Thoracic aorta (tissue), 2 donors: Measurements from ENCODE around the gene ABCD1. TPM values are rescaled to one million over a fixed set of nuclear protein-coding genes. Genes with fewer than 3 reads are reported as not detected.

Experiments
- ATAC-seq: fragments of 150-250 bp; one replicate; pipeline ENCODE4 v1.8.0; 2017; ENCODE audit warnings: low read depth; ENCODE audit not compliant: insufficient number of reproducible peaks, low FRiP score
- DNase-seq: peaks from one replicate; pipeline ENCODE4 v3.0.0-alpha.2; 2020; ENCODE audit warnings: low spot score
- H3K27ac ChIP-seq, 2 donors: fragments of 200-600 bp; sonication (generic); 1 replicate in 1 of 2; 2 replicates in 1 of 2; pipeline ENCODE4 v1.5.1; 2016; ENCODE audit warnings: mild to moderate bottlenecking in 2 of 2, moderate library complexity in 2 of 2
- H3K27me3 ChIP-seq: fragments of 200-600 bp; sonication (generic); replicated peaks from 2 replicates; pipeline ENCODE4 v1.6.0; 2016; ENCODE audit warnings: mild to moderate bottlenecking; ENCODE audit not compliant: insufficient read depth
- H3K36me3 ChIP-seq: fragments of 200-600 bp; sonication (generic); one replicate; pipeline ENCODE4 v1.5.1; 2016
- H3K4me1 ChIP-seq, 2 donors: fragments of 200-600 bp; sonication (generic); 1 replicate in 1 of 2; 2 replicates in 1 of 2; pipeline versions ENCODE4 v1.5.1 to v1.6.0; 2016; ENCODE audit warnings: low read depth in 2 of 2, mild to moderate bottlenecking in 1 of 2; ENCODE audit not compliant: control insufficient read depth in 1 of 2
- H3K4me3 ChIP-seq: fragments of 200-600 bp; sonication (generic); 2 replicates; pipeline ENCODE4 v1.5.1; 2016; ENCODE audit warnings: mild to moderate bottlenecking
- H3K9me3 ChIP-seq: fragments of 200-600 bp; sonication (generic); 2 replicates; pipeline ENCODE4 v1.5.1; 2016
- CTCF ChIP-seq: fragments of 200-600 bp; sonication (generic); IDR thresholded peaks from one replicate; pipeline ENCODE4 v1.5.1; 2019; ENCODE audit warnings: antibody characterized with exemption
- total RNA-seq, 2 donors: library from RNA; depleted of rRNA; stranded (reverse); fragments of >200 nt; gene quantifications; one replicate each; pipeline versions ENCODE4 v1.1.0 to v1.2.3, GENCODE V29; 2016

Gene ABCD1
- total RNA-seq, 2 donors from 2014 or later, result 24.3 to 40.6 TPM

DNA sequence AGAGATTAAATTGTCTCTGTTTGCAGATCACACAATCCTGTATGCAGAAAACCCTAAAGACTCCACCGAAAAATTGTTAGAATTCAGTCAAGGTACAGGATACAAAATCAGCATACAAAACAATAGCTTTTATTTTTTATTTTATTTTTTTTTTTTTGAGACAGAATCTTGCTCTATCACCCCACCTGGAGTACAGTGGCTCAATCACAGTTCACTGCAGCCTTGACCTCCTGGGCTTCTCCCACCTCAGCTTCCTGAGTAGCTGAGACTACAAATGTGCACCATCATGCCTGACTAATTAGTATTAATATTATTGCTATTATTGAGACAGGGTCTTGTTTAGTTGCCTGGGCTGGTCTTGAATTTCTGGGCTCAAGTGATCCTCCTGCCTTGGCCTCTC lies 30.5 kb downstream of the ABCD1 start:
- no peak overlapping the region for H3K4me3 ChIP-seq
- no peak for DNase-seq
- no peak for TF ChIP-seq CTCF
- no peaks in the 10 kb centered on the region for H3K27me3 ChIP-seq
- no peak for ATAC-seq
- H3K4me1 ChIP-seq, result no peaks in the 10 kb centered on the region
- H3K36me3 ChIP-seq, result no peaks in the 10 kb centered on the region
- H3K27ac ChIP-seq, result no peak overlapping the region
- H3K9me3 ChIP-seq, result no peaks in the 10 kb centered on the region

GRCh38 chrX:153761863-153762262 lies 37.2 kb downstream of the ABCD1 start:
- H3K36me3 ChIP-seq, result no peaks in the 10 kb centered on the region
- peaks cover 0 to 6% of the 10 kb centered on the region in 2 donors for H3K4me1 ChIP-seq
- H3K4me3 ChIP-seq, result no peak overlapping the region
- H3K27ac ChIP-seq, result no peak overlapping the region
- no peak for TF ChIP-seq CTCF
- H3K27me3 ChIP-seq, result no peaks in the 10 kb centered on the region
- H3K9me3 ChIP-seq, result no peaks in the 10 kb centered on the region
- no peak for DNase-seq
- no peak for ATAC-seq

DNA sequence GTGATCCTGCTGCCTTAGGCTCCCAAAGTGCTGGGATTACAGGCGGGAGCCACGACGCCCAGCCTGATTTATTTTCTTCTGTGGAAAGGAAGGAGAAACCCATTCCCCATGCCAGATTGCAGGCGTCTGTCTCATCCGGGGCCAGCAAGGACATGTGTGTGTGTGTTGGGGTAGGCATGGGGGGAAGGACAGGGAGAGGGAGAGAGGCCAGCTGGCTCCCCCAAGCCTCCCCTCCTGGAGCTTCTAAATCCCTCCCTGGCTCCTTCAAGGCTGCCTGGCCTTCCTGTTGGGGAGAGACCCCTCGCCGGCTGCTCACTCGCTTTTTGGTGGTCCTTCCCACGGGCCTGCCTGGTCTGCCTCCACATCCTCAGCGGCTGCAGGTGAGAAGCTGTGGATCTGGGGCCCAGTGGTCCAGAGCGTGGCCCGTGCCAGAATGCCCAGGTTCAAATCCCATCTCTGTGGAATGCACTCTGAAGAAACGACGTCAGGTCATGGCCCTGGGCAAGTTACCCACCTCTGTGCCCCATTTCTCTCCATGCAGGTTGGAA lies 38.0 kb downstream of the ABCD1 start:
- no peaks in the 10 kb centered on the region for H3K36me3 ChIP-seq
- H3K4me1 ChIP-seq, result peaks cover 0 to 8% of the 10 kb centered on the region in 2 donors
- no peak for ATAC-seq
- H3K9me3 ChIP-seq, result no peaks in the 10 kb centered on the region
- H3K27ac ChIP-seq, result no peak overlapping the region
- no peak for DNase-seq
- H3K27me3 ChIP-seq, result no peaks in the 10 kb centered on the region
- no peak for TF ChIP-seq CTCF
- H3K4me3 ChIP-seq, result no peak overlapping the region

- no peak for ATAC-seq
- Histone ChIP-seq H3K27ac (no peak overlapping the region), H3K36me3 (no peaks in the 10 kb centered on the region), H3K9me3 (no peaks in the 10 kb centered on the region), H3K27me3 (no peaks in the 10 kb centered on the region), H3K4me3 (no peak overlapping the region), H3K4me1 (peaks cover 0 to 8% of the 10 kb centered on the region in 2 donors)
- no peak for DNase-seq
- TF ChIP-seq CTCF, result no peak
Observed at GRCh38 chrX:153763298-153763932, 38.8 kb downstream of the ABCD1 start.

GRCh38 chrX:153763989-153764755 lies 39.5 kb downstream of the ABCD1 start, which contains the start of gene PLXNB3:
Gene PLXNB3 (plus strand): TSS chrX:153764249. CDS start chrX:153765536, 1,287 bp downstream.
- Histone ChIP-seq H3K4me3 (peak within 1 kb of the TSS; percentile 68), H3K9me3 (no peaks in the 10 kb centered on the region), H3K27me3 (no peaks in the 10 kb centered on the region), H3K36me3 (no peaks in the 10 kb centered on the region), H3K27ac (peak within 1 kb of the TSS in 1 of 2 donors; percentile 74), H3K4me1 (peaks cover 0 to 8% of the 10 kb centered on the region in 2 donors)
- ATAC-seq, result peak; percentile 28
- peak; percentile 33 for DNase-seq
- TF ChIP-seq CTCF, result peak; percentile 75
